Left lung (tissue), 14 donors: ENCODE measurements around the gene DLG3. TPM values are rescaled to one million over a fixed set of nuclear protein-coding genes. Genes with fewer than 3 reads are reported as not detected.
"Not testable (repeated sequence)": the region's sequence is repeated elsewhere in the genome, so short reads cannot be mapped to it uniquely, and the experiment has no call there.

Experiments used
- ATAC-seq: fragments of 200-7000 bp; cut with Tn5 transposase; one replicate; pipeline ENCODE4 v1.9.1; 2020; ENCODE audit warnings: moderate library complexity
- DNase-seq, 4 donors: peaks; one replicate each; pipeline ENCODE4 v3.0.0-alpha.2; 2013 to 2020
- H3K27ac ChIP-seq, 2 donors: fragments of 200-600 bp; sonication (generic) in 1 of 2; one replicate each; pipeline versions ENCODE4 v1.5.0 to v1.8.0; 2020 to 2021
- H3K27me3 ChIP-seq, 2 donors: fragments of 200-600 bp; sonication (generic) in 1 of 2; one replicate each; pipeline versions ENCODE4 v1.5.0 to v1.8.0; 2020 to 2021
- H3K36me3 ChIP-seq, 2 donors: fragments of 200-600 bp; sonication (generic) in 1 of 2; one replicate each; pipeline versions ENCODE4 v1.5.0 to v1.8.0; 2020 to 2021
- H3K4me1 ChIP-seq, 2 donors: fragments of 200-600 bp; one replicate each; pipeline ENCODE4 v1.8.0; 2021
- H3K4me3 ChIP-seq, 2 donors: fragments of 200-600 bp; sonication (generic) in 1 of 2; one replicate each; pipeline versions ENCODE4 v1.5.0 to v1.8.0; 2020 to 2021; ENCODE audit warnings: mild to moderate bottlenecking in 1 of 2
- H3K9me3 ChIP-seq, 2 donors: fragments of 200-600 bp; sonication (generic) in 1 of 2; one replicate each; pipeline versions ENCODE4 v1.5.0 to v1.8.0; 2020 to 2021
- intact Hi-C, 2 donors: fragments of 100-400 bp; cut with DNase I; formaldehyde crosslinking; loops; one replicate each; pipeline versions ENCODE4 v1.11.2 to v1.14.2; 2022
- long read RNA-seq, 12 donors: library from polyadenylated mRNA in 2 of 12; unstranded in 2 of 12; transcript quantifications; one replicate each; pipeline ENCODE4 v2.0.0 and lab custom pipeline, GENCODE V29; 2019 to 2026
- polyA plus RNA-seq, 6 donors: library from polyadenylated mRNA; unstranded; fragments of 120-200 nt; gene quantifications; one replicate each; pipeline ENCODE4 v1.2.1, GENCODE V29; 2013; ENCODE audit not compliant: insufficient read length in 6 of 6
- total RNA-seq, 2 donors: library from RNA; stranded (reverse); fragmentation: NEBNext Ultra II Directional; extraction: Animal tissue kit (Norgen Biotek cat#: 25700); gene quantifications; one replicate each; pipeline ENCODE4 v1.2.1, GENCODE V29; 2021
- TF ChIP-seq, protein P1 (sequence below), 2 donors: fragments of 200-600 bp; sonication (generic) in 1 of 2; IDR thresholded peaks; one replicate each; pipeline versions ENCODE4 v1.5.0 to v1.8.0; 2021; ENCODE audit warnings: antibody characterized with exemption in 2 of 2
- donor health status: DM: no; HTN: yes; CAD: no.
- donor health status: DM: no; HTN: no; CAD: no.

The DLG3 gene
- total RNA-seq (10 to 100 TPM; 22.3 to 29.9 TPM), polyA plus RNA-seq (10 to 100 TPM; 47.9 to 56.2 (median 53.0) TPM)
- long read RNA-seq, donor 1, full-length matches to known transcripts = 9 of 9 reads
- long read RNA-seq, donor 1, partial matches to known transcripts = 0 of 9 reads
- long read RNA-seq, donor 1, other reads (novel, unspliced or antisense) = 0 of 9 reads
- long read RNA-seq, donor 2, full-length matches to known transcripts = 6 of 6 reads
- long read RNA-seq, donor 2, partial matches to known transcripts = 0 of 6 reads
- long read RNA-seq, donor 2, other reads (novel, unspliced or antisense) = 0 of 6 reads
- long read RNA-seq, donor 3, full-length matches to known transcripts = 1 of 1 reads
- long read RNA-seq, donor 3, partial matches to known transcripts = 0 of 1 reads
- long read RNA-seq, donor 3, other reads (novel, unspliced or antisense) = 0 of 1 reads
- long read RNA-seq, donor 4, partial matches to known transcripts = 5 of 7 reads
- long read RNA-seq, donor 4, other reads (novel, unspliced or antisense) = 2 of 7 reads
- long read RNA-seq, donor 5, full-length matches to known transcripts = 6 of 6 reads
- long read RNA-seq, donor 5, partial matches to known transcripts = 0 of 6 reads
- long read RNA-seq, donor 5, other reads (novel, unspliced or antisense) = 0 of 6 reads
- long read RNA-seq, donor 6, full-length matches to known transcripts = 2 of 2 reads
- long read RNA-seq, donor 6, partial matches to known transcripts = 0 of 2 reads
- long read RNA-seq, donor 6, other reads (novel, unspliced or antisense) = 0 of 2 reads
- long read RNA-seq, donor 7, full-length matches to known transcripts = 1 of 1 reads
- long read RNA-seq, donor 7, partial matches to known transcripts = 0 of 1 reads
- long read RNA-seq, donor 7, other reads (novel, unspliced or antisense) = 0 of 1 reads
- long read RNA-seq, donor 8, full-length matches to known transcripts = 2 of 2 reads
- long read RNA-seq, donor 8, partial matches to known transcripts = 0 of 2 reads
- long read RNA-seq, donor 8, other reads (novel, unspliced or antisense) = 0 of 2 reads
- long read RNA-seq, donor 9 = 0 reads
- long read RNA-seq, donor 10, partial matches to known transcripts = 2 of 5 reads
- long read RNA-seq, donor 10, other reads (novel, unspliced or antisense) = 3 of 5 reads
- long read RNA-seq, donor 11, full-length matches to known transcripts = 1 of 13 reads
- long read RNA-seq, donor 11, partial matches to known transcripts = 12 of 13 reads
- long read RNA-seq, donor 11, other reads (novel, unspliced or antisense) = 0 of 13 reads
- long read RNA-seq, donor 12, full-length matches to known transcripts = 1 of 1 reads
- long read RNA-seq, donor 12, partial matches to known transcripts = 0 of 1 reads
- long read RNA-seq, donor 12, other reads (novel, unspliced or antisense) = 0 of 1 reads

DNA sequence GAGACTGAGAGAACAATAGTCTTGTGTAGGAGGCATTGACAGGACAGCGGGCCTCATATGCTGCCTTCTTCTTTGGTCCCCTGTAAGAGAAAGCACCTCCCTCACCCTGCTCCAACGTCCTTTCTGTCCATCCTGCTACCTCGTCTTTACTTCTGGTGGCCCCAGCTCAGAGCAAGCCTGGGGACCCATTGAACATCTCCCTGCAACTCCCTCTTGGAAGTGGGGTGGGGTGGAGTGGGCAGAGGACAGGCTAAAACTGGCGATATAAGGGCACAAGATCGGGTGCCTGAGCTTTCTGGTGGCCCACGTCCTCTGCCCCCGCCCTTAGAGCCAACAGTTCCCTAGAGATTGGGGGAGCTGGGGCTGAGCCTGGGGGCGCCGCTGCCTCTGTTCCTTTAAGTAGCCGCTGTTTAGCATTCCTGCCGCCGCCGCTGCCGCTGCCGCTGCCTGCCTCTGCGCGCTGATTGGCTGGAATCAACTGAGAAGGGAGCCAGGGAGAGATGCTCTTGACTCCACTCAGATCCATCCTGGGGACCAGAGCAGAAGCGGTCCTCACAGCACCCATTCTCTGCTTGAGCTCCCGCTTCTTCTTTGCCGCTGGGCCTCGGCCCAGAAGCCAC lies at the start of gene DLG3:
DLG3 (plus strand) TSS at position 510 of the 620 bp plus-strand sequence. CDS start 367 bp downstream, outside the sequence.
- TF ChIP-seq, protein P1, sequence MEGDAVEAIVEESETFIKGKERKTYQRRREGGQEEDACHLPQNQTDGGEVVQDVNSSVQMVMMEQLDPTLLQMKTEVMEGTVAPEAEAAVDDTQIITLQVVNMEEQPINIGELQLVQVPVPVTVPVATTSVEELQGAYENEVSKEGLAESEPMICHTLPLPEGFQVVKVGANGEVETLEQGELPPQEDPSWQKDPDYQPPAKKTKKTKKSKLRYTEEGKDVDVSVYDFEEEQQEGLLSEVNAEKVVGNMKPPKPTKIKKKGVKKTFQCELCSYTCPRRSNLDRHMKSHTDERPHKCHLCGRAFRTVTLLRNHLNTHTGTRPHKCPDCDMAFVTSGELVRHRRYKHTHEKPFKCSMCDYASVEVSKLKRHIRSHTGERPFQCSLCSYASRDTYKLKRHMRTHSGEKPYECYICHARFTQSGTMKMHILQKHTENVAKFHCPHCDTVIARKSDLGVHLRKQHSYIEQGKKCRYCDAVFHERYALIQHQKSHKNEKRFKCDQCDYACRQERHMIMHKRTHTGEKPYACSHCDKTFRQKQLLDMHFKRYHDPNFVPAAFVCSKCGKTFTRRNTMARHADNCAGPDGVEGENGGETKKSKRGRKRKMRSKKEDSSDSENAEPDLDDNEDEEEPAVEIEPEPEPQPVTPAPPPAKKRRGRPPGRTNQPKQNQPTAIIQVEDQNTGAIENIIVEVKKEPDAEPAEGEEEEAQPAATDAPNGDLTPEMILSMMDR (IDR thresholded peaks at IDR 0.05) = no peak
- H3K27ac ChIP-seq = no peak within 1 kb of the TSS
- no peaks in the 10 kb centered on the region for H3K36me3 ChIP-seq
- H3K9me3 ChIP-seq = no peaks in the 10 kb centered on the region
- intact Hi-C loops = no loop called here
- H3K4me3 ChIP-seq = no peak within 1 kb of the TSS
- ATAC-seq (peak; percentile 41), DNase-seq (peak in 1 of 4 donors; percentile 47)
- H3K4me1 ChIP-seq = no peaks in the 10 kb centered on the region
- H3K27me3 ChIP-seq = peaks cover 39 to 47% of the 10 kb centered on the region in 2 donors

DNA sequence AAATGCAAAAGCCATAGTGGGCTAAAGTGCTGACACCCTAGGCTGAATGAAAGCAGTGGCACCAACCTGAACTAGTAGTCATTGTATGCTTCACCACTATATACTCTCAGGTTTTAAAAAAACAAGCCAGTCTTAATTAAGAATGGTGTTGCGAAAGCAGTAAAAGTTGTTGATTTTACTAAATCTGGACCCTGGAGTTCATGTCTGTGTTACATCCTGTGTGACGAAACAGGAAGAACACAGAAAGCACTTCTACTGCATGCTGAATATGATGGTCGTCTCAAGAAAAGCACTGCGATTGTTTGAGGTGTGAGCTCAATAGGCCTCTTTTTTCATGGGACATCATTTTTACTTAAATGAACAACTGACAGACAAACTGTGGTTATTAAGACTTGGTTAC lies 45.7 kb upstream of the DLG3 start:
- no peak overlapping the region for H3K4me3 ChIP-seq
- TF ChIP-seq, protein P1 (IDR thresholded peaks at IDR 0.05) = no peak
- no peaks in the 10 kb centered on the region for H3K27me3 ChIP-seq
- no peaks in the 10 kb centered on the region for H3K36me3 ChIP-seq
- H3K4me1 ChIP-seq = no peaks in the 10 kb centered on the region
- no peak overlapping the region for H3K27ac ChIP-seq
- DNase-seq (peak in 2 of 4 donors; percentile 1 to 22), ATAC-seq (peak; percentile 53)
- no peaks in the 10 kb centered on the region for H3K9me3 ChIP-seq
- intact Hi-C loops = no loop called here

DNA sequence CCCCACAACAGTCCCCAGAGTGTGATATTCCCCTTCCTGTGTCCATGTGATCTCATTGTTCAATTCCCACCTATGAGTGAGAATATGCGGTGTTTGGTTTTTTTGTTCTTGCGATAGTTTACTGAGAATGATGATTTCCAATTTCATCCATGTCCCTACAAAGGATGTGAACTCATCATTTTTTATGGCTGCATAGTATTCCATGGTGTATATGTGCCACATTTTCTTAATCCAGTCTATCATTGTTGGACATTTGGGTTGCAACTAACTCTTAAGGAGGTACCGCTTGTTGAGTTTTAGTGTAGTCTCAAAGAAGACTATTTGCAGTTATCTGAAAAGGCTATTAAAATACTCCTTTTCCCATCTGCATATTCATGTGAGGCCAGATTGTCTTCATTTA lies 44.5 kb upstream of the DLG3 start:
- H3K36me3 ChIP-seq, H3K27me3 ChIP-seq, H3K9me3 ChIP-seq, ATAC-seq, intact Hi-C loops, H3K27ac ChIP-seq, DNase-seq, H3K4me3 ChIP-seq, H3K4me1 ChIP-seq: not testable (repeated sequence)

DNA sequence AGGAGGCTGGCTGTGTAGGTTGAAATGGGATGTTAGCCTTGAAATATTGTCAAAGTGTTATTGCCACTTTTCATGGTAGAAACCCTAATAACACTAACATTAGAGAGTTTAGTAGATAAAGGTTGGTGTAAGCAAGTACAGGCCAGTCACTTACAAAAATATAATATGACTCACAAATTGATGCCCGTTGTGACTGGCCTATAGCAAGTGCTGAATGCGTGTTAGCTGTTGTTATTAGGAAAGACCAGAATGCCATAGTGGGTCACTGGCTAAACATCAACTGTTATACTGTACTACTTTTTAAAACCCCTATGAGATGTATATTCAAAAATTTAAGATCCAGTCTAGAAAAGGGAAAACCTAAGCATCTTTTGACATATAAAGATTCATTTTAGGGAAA lies 41.9 kb upstream of the DLG3 start:
- H3K9me3 ChIP-seq = no peaks in the 10 kb centered on the region
- ATAC-seq (no peak), DNase-seq (no peak)
- H3K4me1 ChIP-seq = no peaks in the 10 kb centered on the region
- TF ChIP-seq, protein P1 (IDR thresholded peaks at IDR 0.05) = no peak
- intact Hi-C loops = no loop called here
- no peak overlapping the region for H3K27ac ChIP-seq
- H3K4me3 ChIP-seq = no peak overlapping the region
- no peaks in the 10 kb centered on the region for H3K27me3 ChIP-seq
- H3K36me3 ChIP-seq = no peaks in the 10 kb centered on the region

DNA sequence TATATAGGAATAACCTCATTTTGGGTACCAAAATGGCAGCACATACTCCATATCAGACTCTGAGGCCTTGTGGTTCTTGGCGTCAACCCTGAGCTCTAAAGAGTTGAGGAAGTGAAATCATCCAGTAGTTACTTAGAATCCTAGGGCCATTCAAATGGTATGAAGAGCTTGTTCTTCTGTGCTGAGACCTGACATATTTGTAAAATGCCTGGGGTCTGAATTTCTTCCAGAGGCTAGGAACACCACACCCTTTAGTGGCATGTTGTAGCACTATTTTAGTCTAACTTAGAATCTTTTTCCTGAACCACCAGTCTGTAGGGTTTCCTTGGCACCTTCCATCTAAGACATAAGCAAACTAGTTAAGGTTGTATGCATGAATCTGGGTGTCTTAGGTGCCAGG lies 39.6 kb upstream of the DLG3 start:
- no peaks in the 10 kb centered on the region for H3K36me3 ChIP-seq
- TF ChIP-seq, protein P1 (IDR thresholded peaks at IDR 0.05) = no peak

More for the DNA sequence above, 39.6 kb upstream of the DLG3 start:
- H3K9me3 ChIP-seq = no peaks in the 10 kb centered on the region
- H3K27me3 ChIP-seq = no peaks in the 10 kb centered on the region
- H3K27ac ChIP-seq = no peak overlapping the region
- no peak overlapping the region for H3K4me3 ChIP-seq
- ATAC-seq = no peak
- intact Hi-C loops = no loop called here
- no peak for DNase-seq
- no peaks in the 10 kb centered on the region for H3K4me1 ChIP-seq
